Thyroid gland (tissue), 4 donors: Measurements from ENCODE around the gene HSPB7.

ENCODE experiments used
- POLR2A ChIP-seq, 2 donors: fragments of 450-650 bp; IDR thresholded peaks; one replicate each; pipeline ENCODE4 v1.6.1; 2017; ENCODE audit warnings: antibody characterized with exemption in 2 of 2, mild to moderate bottlenecking in 2 of 2, moderate library complexity in 1 of 2
- TF ChIP-seq, protein P1 (sequence below), 6 experiments: fragments of 200-600 bp in 3 of 6; fragments of 450-650 bp in 3 of 6; sonication (generic) in 3 of 6; IDR thresholded peaks; one replicate each; pipeline ENCODE4 v1.5.1; 2016 to 2019; ENCODE audit warnings: antibody characterized with exemption in 6 of 6, mild to moderate bottlenecking in 2 of 6, inconsistent platforms in 1 of 6, moderate library complexity in 1 of 6

DNA sequence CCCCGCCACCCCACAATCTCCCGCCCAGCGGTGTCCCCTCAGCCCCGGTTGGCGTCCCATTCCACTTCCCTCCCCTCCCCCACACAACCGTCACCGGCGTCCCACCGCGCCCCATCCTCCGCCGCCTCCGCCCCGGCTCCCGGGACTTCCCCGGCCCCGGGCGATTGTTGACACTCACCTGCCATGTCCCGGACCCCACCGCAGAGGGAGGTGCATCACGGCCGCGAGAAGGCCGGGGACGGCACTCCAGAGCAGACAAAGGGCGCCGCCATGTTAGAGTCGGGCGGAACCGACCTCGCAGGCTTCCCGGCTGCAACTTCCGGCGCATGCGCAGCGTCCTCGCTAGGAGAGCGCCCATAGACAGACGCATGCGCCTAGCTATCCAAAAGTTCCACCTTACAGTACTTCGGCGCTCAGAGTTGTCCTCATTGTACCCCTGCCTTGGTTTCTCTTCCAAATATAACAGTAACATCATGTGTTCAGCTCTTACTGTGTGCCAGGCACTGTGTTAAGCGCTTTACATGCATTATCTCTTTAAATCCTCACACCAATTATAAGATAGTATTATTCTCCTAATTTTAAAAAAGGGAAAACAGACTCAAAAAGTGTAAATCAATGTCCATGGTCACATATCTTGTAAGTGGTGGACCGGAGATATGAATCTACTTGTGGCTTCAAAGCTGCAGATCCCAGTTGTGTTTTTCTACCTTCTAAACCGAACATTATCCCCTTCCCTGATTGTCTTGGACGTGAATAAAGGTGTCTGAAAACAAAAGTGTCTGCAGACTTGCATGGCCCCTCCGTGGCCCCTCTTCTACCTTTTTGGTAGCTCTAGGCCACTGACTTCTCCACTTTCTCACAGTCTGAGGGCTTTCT is 41.8 kb downstream of the HSPB7 start, which contains the start of gene ZBTB17:
- TF ChIP-seq, protein P1, sequence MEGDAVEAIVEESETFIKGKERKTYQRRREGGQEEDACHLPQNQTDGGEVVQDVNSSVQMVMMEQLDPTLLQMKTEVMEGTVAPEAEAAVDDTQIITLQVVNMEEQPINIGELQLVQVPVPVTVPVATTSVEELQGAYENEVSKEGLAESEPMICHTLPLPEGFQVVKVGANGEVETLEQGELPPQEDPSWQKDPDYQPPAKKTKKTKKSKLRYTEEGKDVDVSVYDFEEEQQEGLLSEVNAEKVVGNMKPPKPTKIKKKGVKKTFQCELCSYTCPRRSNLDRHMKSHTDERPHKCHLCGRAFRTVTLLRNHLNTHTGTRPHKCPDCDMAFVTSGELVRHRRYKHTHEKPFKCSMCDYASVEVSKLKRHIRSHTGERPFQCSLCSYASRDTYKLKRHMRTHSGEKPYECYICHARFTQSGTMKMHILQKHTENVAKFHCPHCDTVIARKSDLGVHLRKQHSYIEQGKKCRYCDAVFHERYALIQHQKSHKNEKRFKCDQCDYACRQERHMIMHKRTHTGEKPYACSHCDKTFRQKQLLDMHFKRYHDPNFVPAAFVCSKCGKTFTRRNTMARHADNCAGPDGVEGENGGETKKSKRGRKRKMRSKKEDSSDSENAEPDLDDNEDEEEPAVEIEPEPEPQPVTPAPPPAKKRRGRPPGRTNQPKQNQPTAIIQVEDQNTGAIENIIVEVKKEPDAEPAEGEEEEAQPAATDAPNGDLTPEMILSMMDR (IDR thresholded peaks at IDR 0.05), result no peak
- peak in 1 of 2 donors; percentile 74 for TF ChIP-seq POLR2A (IDR thresholded peaks at IDR 0.05)
